Mononuclear cell (primary cell): ENCODE results near the gene ISG20L2. TPM values are rescaled to one million over a fixed set of nuclear protein-coding genes. Genes with fewer than 3 reads are reported as not detected.
"Not testable (repeated sequence)": the region's sequence is repeated elsewhere in the genome, so short reads cannot be mapped to it uniquely, and the experiment has no call there.

ENCODE experiments used
- H3K27me3 ChIP-seq: 2 replicates; pipeline ENCODE4 v1.6.0; 2011; ENCODE audit warnings: low read length, control low read depth; ENCODE audit not compliant: insufficient read depth
- H3K4me1 ChIP-seq: 2 replicates; pipeline ENCODE4 v1.5.1; 2011; ENCODE audit warnings: mild to moderate bottlenecking, low read length, control low read depth; ENCODE audit not compliant: insufficient read depth
- H3K4me3 ChIP-seq: 2 replicates; pipeline ENCODE4 v1.5.1; 2011; ENCODE audit warnings: mild to moderate bottlenecking, low read length, moderate library complexity
- H3K9me3 ChIP-seq: 2 replicates; pipeline ENCODE4 v1.5.1; 2011; ENCODE audit warnings: low read depth, mild to moderate bottlenecking, control low read depth, low read length
- total RNA-seq: library from RNA; depleted of rRNA; stranded (reverse); fragments of >200 nt; gene quantifications from one replicate; pipeline ENCODE4 v1.2.3, GENCODE V29; 2012

The ISG20L2 gene, protein sequence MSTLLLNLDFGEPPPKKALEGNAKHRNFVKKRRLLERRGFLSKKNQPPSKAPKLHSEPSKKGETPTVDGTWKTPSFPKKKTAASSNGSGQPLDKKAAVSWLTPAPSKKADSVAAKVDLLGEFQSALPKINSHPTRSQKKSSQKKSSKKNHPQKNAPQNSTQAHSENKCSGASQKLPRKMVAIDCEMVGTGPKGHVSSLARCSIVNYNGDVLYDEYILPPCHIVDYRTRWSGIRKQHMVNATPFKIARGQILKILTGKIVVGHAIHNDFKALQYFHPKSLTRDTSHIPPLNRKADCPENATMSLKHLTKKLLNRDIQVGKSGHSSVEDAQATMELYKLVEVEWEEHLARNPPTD
- 36.0 TPM for total RNA-seq

GRCh38 chr1:156728599-156729462 lies at the start of gene ISG20L2:
Gene ISG20L2 (minus strand): TSS chr1:156728766. CDS start chr1:156727652, 1,114 bp downstream.
- no peaks in the 10 kb centered on the region for H3K27me3 ChIP-seq
- peaks cover 41% of the 10 kb centered on the region for H3K4me1 ChIP-seq
- peak within 1 kb of the TSS; percentile 94 for H3K4me3 ChIP-seq
- H3K9me3 ChIP-seq = no peaks in the 10 kb centered on the region

DNA sequence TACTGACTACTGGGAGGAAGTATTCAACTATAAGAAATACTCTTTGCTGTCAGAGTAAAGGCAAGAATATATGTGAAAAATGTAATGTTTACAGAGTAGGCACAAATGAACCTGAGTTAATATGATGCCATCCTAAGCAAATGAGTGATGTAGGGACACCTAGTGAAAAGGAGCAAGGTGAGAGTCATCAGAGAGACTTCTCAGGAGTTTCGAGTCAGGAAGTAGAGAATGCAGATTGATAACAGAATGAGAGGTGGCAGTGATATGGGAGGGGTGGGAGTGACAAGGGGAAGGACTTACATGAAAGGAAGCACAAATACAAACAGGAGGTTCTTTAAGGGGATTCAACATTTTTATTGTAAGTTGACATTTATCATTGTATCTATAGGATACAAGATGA lies 49.0 kb upstream of the ISG20L2 start:
- no peaks in the 10 kb centered on the region for H3K27me3 ChIP-seq
- no peak overlapping the region for H3K4me3 ChIP-seq
- peaks cover 10% of the 10 kb centered on the region for H3K4me1 ChIP-seq
- no peaks in the 10 kb centered on the region for H3K9me3 ChIP-seq

DNA sequence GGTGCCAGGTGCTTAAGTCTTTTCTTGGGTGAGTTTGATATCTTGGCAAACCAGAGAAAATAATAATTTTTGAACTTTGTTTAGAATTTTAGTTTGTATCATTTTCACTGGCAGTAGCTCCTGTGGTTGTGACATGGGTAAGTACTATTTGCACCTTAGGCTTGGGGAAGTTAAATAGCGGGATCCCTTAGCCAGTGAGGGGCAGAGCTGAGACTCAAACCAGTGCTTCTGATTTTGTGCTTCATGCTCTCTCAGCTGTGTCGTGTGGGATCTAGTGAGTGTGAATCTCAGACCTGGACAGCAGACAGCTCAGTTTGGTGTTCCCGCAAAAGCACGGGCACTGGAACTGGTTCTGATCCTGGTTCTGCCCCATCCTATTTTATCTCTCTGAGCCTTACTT lies 48.4 kb upstream of the ISG20L2 start:
- H3K4me3 ChIP-seq = no peak overlapping the region
- peaks cover 10% of the 10 kb centered on the region for H3K4me1 ChIP-seq
- no peaks in the 10 kb centered on the region for H3K27me3 ChIP-seq
- no peaks in the 10 kb centered on the region for H3K9me3 ChIP-seq

DNA sequence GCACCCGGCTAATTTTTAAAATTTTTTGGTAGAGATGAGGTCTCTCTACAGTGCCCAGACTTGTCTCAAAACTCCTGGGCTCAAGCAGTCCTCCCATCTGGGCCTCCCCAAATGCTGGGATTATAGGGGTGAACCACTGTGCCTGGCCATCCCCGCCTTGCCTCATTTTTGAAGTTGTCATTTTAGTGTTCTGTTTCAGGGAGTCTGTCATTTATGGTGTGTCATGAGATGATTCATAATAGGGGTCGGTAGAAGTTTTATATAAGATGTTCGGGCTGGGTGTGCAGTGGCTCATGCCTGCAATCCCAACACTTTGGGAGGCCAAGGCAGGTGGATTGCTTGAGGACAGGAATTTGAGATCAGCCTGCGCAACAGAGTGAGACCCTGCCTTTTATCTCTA lies 47.2 kb upstream of the ISG20L2 start:
- Histone ChIP-seq H3K27me3 (no peaks in the 10 kb centered on the region), H3K9me3 (no peaks in the 10 kb centered on the region), H3K4me3 (no peak overlapping the region), H3K4me1 (peaks cover 15% of the 10 kb centered on the region)

DNA sequence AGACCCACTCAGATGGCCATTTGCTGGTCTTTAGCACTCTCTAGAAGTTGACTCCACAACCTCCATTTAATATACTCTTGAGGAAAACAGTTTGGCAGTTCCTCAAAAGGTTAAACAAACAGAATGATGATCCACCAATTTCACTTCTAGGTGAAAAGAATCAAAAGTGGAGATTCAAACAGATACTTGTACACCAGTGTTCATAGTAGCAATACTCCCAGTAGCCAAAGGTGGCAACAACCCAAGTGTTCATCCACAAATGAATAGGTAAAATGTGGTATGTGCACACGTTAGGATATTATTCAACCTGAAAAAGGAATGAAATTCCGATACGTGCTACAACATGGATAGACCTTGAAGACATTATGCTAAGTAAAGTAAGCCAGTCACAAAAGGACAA lies 45.0 kb upstream of the ISG20L2 start:
- no peak overlapping the region for H3K4me3 ChIP-seq
- no peaks in the 10 kb centered on the region for H3K27me3 ChIP-seq
- H3K9me3 ChIP-seq = no peaks in the 10 kb centered on the region
- peaks cover 33% of the 10 kb centered on the region for H3K4me1 ChIP-seq

DNA sequence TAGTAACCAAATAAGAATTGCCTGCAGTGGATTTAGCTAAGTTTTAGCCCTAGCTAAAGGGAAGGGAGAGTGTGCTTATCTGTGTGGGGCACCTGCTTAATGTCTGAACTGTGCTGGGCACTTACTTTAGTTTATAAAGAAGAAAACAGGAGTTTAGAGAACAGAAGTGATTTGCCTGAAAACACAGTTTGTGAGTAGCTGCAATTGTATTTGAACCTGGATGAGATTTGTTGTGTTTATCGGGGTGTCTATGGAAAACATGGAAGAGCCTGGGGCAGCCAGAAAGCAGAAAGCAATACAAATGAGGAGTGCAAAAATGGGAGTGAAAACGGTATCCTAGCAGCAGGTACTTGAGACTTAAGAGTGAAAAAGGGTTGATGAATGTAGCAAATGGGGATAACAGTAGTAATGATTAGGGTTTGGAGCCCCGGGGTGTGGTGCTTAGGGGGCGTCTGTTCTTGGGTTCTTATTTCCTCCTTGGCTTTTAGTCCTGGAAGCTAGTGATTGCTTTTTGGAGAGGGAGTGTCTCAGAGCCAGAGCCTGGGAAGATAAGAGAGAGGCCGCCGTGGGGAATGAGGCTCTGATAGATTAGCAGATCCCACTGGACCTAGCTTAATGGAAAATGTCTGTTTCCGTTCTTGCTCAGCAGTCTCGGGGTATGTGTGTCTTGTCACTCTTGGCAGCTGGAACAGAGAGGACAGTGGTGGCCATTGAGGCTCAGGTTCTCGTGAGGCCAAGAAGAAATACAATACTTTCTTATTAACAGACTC lies 44.3 kb upstream of the ISG20L2 start:
- Histone ChIP-seq H3K27me3 (no peaks in the 10 kb centered on the region), H3K9me3 (no peaks in the 10 kb centered on the region), H3K4me1 (peaks cover 40% of the 10 kb centered on the region), H3K4me3 (no peak overlapping the region)

GRCh38 chr1:156772222-156772621 lies 43.7 kb upstream of the ISG20L2 start:
- no peaks in the 10 kb centered on the region for H3K9me3 ChIP-seq
- H3K4me1 ChIP-seq = peaks cover 41% of the 10 kb centered on the region
- no peak overlapping the region for H3K4me3 ChIP-seq
- H3K27me3 ChIP-seq = no peaks in the 10 kb centered on the region

GRCh38 chr1:156768610-156769295 lies 40.2 kb upstream of the ISG20L2 start:
- peak overlapping the region; percentile 99 for H3K4me3 ChIP-seq
- no peaks in the 10 kb centered on the region for H3K27me3 ChIP-seq
- no peaks in the 10 kb centered on the region for H3K9me3 ChIP-seq
- H3K4me1 ChIP-seq = peaks cover 47% of the 10 kb centered on the region

DNA sequence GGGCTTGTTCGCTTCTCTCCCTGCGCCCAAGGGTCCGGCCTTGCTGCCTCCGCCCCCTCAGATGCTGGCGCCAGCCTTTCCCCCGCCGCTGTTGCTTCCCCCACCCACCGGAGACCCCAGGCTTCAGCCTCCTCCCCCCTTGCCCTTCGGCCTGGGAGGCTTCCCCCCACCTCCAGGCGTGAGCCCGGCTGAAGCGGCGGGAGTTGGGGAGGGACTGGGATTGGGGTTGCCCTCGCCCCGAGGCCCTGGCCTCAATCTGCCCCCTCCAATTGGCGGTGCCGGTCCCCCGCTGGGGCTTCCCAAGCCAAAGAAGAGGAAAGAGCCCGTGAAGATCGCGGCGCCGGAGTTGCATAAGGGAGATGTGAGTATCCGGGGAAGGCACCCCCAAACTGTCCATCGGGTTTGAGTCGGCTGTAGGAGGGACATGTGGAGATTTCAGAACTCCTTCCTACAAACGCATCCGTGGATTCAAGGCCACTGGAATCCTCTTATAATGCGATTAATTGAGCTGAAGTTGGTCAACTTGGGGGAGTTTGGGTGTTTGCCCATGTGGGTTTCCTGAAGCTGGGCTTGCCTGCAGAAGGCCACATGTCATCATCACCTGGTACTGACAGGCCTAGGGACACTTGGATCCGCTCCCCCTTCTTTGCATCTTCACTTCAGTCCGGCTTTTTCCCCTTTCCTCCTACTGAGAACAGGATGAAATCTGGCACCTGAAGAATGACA lies 39.5 kb upstream of the ISG20L2 start:
- Histone ChIP-seq H3K4me1 (peaks cover 47% of the 10 kb centered on the region), H3K9me3 (no peaks in the 10 kb centered on the region), H3K4me3 (peak overlapping the region; percentile 99), H3K27me3 (no peaks in the 10 kb centered on the region)

DNA sequence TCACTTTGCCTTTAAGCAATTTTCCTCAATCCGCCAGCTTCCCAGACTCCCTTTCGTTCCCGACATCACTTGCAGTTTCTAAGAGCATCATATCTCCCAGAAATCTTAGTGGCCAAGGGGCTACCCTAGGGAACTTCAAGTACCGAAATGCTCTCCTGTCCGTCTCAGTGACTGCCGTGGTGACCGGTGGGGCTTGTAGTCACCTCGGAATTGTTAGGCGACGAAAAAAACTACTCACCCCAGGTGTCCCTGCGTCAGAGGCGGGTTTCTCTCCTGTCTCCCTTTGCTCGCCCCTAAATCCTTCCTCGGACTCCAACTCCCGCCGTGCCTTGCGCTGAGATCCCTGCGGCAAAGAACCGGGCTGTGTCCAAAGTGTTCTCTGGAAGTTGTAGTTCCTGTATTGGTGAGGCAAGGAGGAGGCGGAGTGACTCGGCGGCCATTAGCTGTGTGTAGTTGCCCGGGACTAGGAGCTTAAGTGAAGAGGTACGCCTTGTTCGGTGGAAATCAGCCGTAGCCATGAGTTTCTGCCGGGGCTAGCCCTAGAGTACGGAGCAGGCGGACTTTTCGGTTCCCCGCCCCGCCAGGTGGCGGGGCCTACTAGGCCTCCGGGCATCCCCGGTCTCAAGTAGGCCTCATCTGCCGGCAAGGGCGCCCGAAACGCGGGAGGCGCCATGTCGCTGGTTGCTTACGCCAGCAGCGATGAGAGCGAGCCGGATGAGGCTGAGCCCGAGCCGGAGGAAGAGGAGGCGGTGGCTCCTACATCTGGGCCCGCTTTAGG lies 38.7 kb upstream of the ISG20L2 start, which contains the start of gene PRCC:
PRCC (plus strand) TSS at position 435 of the 778 bp plus-strand sequence; CDS start at position 672, 237 bp downstream.
- Histone ChIP-seq H3K9me3 (no peaks in the 10 kb centered on the region), H3K4me1 (peaks cover 47% of the 10 kb centered on the region), H3K4me3 (peak within 1 kb of the TSS; percentile 99)

GRCh38 chr1:156766298-156767100 lies 37.9 kb upstream of the ISG20L2 start:
- Histone ChIP-seq H3K4me1 (peaks cover 47% of the 10 kb centered on the region), H3K27me3 (no peaks in the 10 kb centered on the region), H3K4me3 (peak overlapping the region; percentile 99), H3K9me3 (no peaks in the 10 kb centered on the region)

More for the DNA sequence above, 38.7 kb upstream of the ISG20L2 start, which contains the start of gene PRCC:
- no peaks in the 10 kb centered on the region for H3K27me3 ChIP-seq

DNA sequence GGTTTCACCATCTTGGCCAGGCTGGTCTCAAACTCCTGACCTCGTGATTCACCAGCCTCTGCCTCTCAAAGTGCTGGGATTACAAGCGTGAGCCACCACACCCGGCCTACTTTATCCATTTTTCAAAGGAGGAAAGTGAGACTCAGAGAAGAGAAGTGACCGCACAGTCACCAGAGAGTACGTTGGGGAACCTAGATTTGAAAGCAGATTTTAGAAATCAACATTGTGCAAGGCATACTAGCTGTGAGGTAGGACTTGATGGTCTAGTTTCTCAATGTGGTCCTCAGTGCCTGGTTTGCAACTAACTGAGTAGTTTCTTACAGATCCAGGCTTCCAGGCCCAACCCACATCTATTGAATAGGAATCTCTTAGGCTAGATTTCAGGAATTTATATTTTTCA lies 37.1 kb upstream of the ISG20L2 start:
- H3K27me3 ChIP-seq = no peaks in the 10 kb centered on the region
- peaks cover 42% of the 10 kb centered on the region for H3K4me1 ChIP-seq
- no peak overlapping the region for H3K4me3 ChIP-seq
- no peaks in the 10 kb centered on the region for H3K9me3 ChIP-seq

GRCh38 chr1:156765136-156765535 lies 36.6 kb upstream of the ISG20L2 start:
- H3K4me1 ChIP-seq = peaks cover 39% of the 10 kb centered on the region
- not testable (repeated sequence) for H3K4me3 ChIP-seq

More at GRCh38 chr1:156765136-156765535, 36.6 kb upstream of the ISG20L2 start:
- H3K27me3 ChIP-seq, H3K9me3 ChIP-seq: not testable (repeated sequence)
